ENCODE data around the gene MIPEP. TPM values are rescaled to one million over a fixed set of nuclear protein-coding genes. Genes with fewer than 3 reads are reported as not detected.

MIPEP gene
- total RNA-seq, 1 donor from 2014 or later, result 13.0 TPM

DNA sequence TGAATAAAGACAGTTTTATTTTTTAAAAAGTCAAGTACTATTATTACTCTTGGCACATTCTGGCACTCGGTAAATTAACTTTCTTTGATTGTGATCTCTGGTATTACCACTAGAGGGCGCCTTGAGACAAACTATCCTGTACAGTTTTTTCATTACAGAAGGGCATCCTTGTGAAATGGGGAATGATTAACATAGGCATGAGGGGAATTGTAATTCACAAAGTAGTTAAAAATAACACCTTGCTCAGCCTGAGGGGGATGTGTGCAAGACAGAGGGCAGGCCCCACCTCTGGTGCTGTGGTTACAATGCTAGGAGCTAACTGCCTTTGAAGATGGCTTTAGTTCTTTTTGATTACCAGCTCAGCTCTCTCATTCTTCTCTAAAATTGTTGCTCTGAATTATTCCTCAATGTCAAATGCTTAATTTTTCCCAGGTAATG is 32.3 kb upstream of the MIPEP start:
- H3K79me2 ChIP-seq (ENCODE audit: insufficient read depth, low read length), result no peaks in the 10 kb centered on the region
- no peak overlapping the region for H3K27ac Mint-ChIP-seq (ENCODE audit: unreplicated experiment)
- H3K4me3 Mint-ChIP-seq (ENCODE audit: unreplicated experiment), result no peak overlapping the region
- no peaks in the 10 kb centered on the region for H3K27me3 Mint-ChIP-seq (ENCODE audit: low read depth, unreplicated experiment)
- no peak overlapping the region for H3K9ac ChIP-seq (ENCODE audit: low read length)
- no peak overlapping the region for H3K27ac ChIP-seq (ENCODE audit: low read depth, low read length)
- H3K4me1 ChIP-seq (ENCODE audit: insufficient read depth, low read length), result peaks cover 4% of the 10 kb centered on the region
- H2AFZ ChIP-seq (ENCODE audit: low read depth, low read length), result no peak overlapping the region
- no peaks in the 10 kb centered on the region for H3K9me3 ChIP-seq (ENCODE audit: insufficient read depth, low read depth, low read length)
- peak; percentile 61 for DNase-seq (ENCODE audit: low read depth)
- peaks cover 4% of the 10 kb centered on the region for H3K9me3 Mint-ChIP-seq (ENCODE audit: unreplicated experiment)
- no peaks in the 10 kb centered on the region for H3K36me3 Mint-ChIP-seq (ENCODE audit: low read depth, unreplicated experiment)
- H3K4me3 ChIP-seq (ENCODE audit: insufficient read depth, low read depth, low read length), result no peak overlapping the region
- peak; percentile 20 for FAIRE-seq
- H3K4me1 Mint-ChIP-seq (ENCODE audit: low read depth, unreplicated experiment), result peaks cover 5% of the 10 kb centered on the region
- no peak overlapping the region for H3K4me2 ChIP-seq (ENCODE audit: low read length)
- no peaks in the 10 kb centered on the region for H3K36me3 ChIP-seq (ENCODE audit: insufficient read depth, low read length)
- TF ChIP-seq, protein P1, sequence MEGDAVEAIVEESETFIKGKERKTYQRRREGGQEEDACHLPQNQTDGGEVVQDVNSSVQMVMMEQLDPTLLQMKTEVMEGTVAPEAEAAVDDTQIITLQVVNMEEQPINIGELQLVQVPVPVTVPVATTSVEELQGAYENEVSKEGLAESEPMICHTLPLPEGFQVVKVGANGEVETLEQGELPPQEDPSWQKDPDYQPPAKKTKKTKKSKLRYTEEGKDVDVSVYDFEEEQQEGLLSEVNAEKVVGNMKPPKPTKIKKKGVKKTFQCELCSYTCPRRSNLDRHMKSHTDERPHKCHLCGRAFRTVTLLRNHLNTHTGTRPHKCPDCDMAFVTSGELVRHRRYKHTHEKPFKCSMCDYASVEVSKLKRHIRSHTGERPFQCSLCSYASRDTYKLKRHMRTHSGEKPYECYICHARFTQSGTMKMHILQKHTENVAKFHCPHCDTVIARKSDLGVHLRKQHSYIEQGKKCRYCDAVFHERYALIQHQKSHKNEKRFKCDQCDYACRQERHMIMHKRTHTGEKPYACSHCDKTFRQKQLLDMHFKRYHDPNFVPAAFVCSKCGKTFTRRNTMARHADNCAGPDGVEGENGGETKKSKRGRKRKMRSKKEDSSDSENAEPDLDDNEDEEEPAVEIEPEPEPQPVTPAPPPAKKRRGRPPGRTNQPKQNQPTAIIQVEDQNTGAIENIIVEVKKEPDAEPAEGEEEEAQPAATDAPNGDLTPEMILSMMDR (IDR thresholded peaks at IDR 0.05; ENCODE audit: insufficient read depth, low read depth, low read length), result peak; percentile 76
- no peak for TF ChIP-seq EZH2 (IDR thresholded peaks at IDR 0.05; ENCODE audit: insufficient read depth, low read length)
- H4K20me1 ChIP-seq (ENCODE audit: insufficient read depth, low read length), result no peaks in the 10 kb centered on the region
- H3K27me3 ChIP-seq (ENCODE audit: insufficient read depth, low read length), result no peaks in the 10 kb centered on the region

DNA sequence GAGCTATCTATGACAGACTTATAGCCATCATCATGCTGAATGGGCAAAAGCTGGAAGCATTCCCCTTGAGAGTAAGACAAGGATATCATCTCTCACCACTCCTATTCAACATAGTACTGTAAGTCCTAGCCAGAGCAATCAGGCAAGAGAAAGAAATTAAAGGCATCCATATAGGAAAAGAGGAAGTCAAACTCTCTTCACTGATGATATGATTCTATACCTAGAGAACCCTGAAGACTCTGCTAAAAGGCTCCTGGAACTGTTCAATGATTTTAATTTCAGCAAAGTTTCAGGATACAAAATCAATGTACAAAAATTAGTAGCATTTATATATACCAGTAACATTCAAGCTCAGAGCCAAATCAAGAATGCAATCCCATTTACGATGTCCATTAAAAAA is 29.8 kb upstream of the MIPEP start:
- H3K4me1 Mint-ChIP-seq (ENCODE audit: low read depth, unreplicated experiment), result peaks cover 5% of the 10 kb centered on the region
- TF ChIP-seq, protein P1 (IDR thresholded peaks at IDR 0.05; ENCODE audit: insufficient read depth, low read depth, low read length), result no peak
- TF ChIP-seq EZH2 (IDR thresholded peaks at IDR 0.05; ENCODE audit: insufficient read depth, low read length), result no peak
- no peak for FAIRE-seq

DNA sequence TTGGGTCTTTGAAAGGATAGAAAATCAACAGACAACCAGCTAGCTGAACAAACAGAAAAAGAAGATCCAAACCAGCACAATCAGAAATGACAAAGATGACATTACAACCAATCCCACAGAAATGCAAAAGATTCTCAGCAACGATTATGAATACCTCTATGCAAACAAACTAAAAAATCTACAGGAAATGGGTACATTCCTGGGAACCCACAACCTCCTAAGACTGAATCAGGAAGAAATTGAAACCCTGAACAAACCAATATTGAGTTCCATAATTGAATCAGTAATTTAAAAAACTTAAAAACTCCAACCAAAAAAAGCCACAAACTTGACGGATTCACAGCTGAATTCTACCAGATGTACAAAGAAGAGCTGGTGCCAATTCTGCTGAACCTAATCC is 29.0 kb upstream of the MIPEP start:
- TF ChIP-seq, protein P1 (IDR thresholded peaks at IDR 0.05; ENCODE audit: insufficient read depth, low read depth, low read length), result no peak
- no peak for TF ChIP-seq EZH2 (IDR thresholded peaks at IDR 0.05; ENCODE audit: insufficient read depth, low read length)
- no peaks in the 10 kb centered on the region for H4K20me1 ChIP-seq (ENCODE audit: insufficient read depth, low read length)
- FAIRE-seq, result peak; percentile 96
- DNase-seq (ENCODE audit: low read depth), result peak; percentile 44
- no peaks in the 10 kb centered on the region for H3K27me3 Mint-ChIP-seq (ENCODE audit: low read depth, unreplicated experiment)
- no peak overlapping the region for H2AFZ ChIP-seq (ENCODE audit: low read depth, low read length)
- H3K9me3 Mint-ChIP-seq (ENCODE audit: unreplicated experiment), result peaks cover 4% of the 10 kb centered on the region
- no peak overlapping the region for H3K4me3 Mint-ChIP-seq (ENCODE audit: unreplicated experiment)
- H3K4me3 ChIP-seq (ENCODE audit: insufficient read depth, low read depth, low read length), result no peak overlapping the region
- no peaks in the 10 kb centered on the region for H3K36me3 Mint-ChIP-seq (ENCODE audit: low read depth, unreplicated experiment)
- peaks cover 5% of the 10 kb centered on the region for H3K4me1 Mint-ChIP-seq (ENCODE audit: low read depth, unreplicated experiment)
- H3K36me3 ChIP-seq (ENCODE audit: insufficient read depth, low read length), result no peaks in the 10 kb centered on the region
- H3K79me2 ChIP-seq (ENCODE audit: insufficient read depth, low read length), result no peaks in the 10 kb centered on the region
- H3K27ac ChIP-seq (ENCODE audit: low read depth, low read length), result no peak overlapping the region
- no peaks in the 10 kb centered on the region for H3K27me3 ChIP-seq (ENCODE audit: insufficient read depth, low read length)
- H3K27ac Mint-ChIP-seq (ENCODE audit: unreplicated experiment), result peak overlapping the region; percentile 56
- H3K4me1 ChIP-seq (ENCODE audit: insufficient read depth, low read length), result peaks cover 4% of the 10 kb centered on the region
- no peak overlapping the region for H3K9ac ChIP-seq (ENCODE audit: low read length)
- H3K4me2 ChIP-seq (ENCODE audit: low read length), result peak overlapping the region; percentile 62
- no peaks in the 10 kb centered on the region for H3K9me3 ChIP-seq (ENCODE audit: insufficient read depth, low read depth, low read length)

More for the DNA sequence above, 29.8 kb upstream of the MIPEP start:
- H4K20me1 ChIP-seq (ENCODE audit: insufficient read depth, low read length), result no peaks in the 10 kb centered on the region
- H3K27me3 ChIP-seq (ENCODE audit: insufficient read depth, low read length), result no peaks in the 10 kb centered on the region
- H3K4me2 ChIP-seq (ENCODE audit: low read length), result no peak overlapping the region
- H3K27ac ChIP-seq (ENCODE audit: low read depth, low read length), result no peak overlapping the region
- Mint-ChIP-seq H3K4me3 (ENCODE audit: unreplicated experiment) (no peak overlapping the region), H3K9me3 (ENCODE audit: unreplicated experiment) (peaks cover 4% of the 10 kb centered on the region), H3K36me3 (ENCODE audit: low read depth, unreplicated experiment) (no peaks in the 10 kb centered on the region), H3K27me3 (ENCODE audit: low read depth, unreplicated experiment) (no peaks in the 10 kb centered on the region), H3K27ac (ENCODE audit: unreplicated experiment) (no peak overlapping the region)
- H3K9ac ChIP-seq (ENCODE audit: low read length), result no peak overlapping the region
- no peak for DNase-seq (ENCODE audit: low read depth)
- peaks cover 4% of the 10 kb centered on the region for H3K4me1 ChIP-seq (ENCODE audit: insufficient read depth, low read length)
- H3K4me3 ChIP-seq (ENCODE audit: insufficient read depth, low read depth, low read length), result no peak overlapping the region
- H3K79me2 ChIP-seq (ENCODE audit: insufficient read depth, low read length), result no peaks in the 10 kb centered on the region
- no peak overlapping the region for H2AFZ ChIP-seq (ENCODE audit: low read depth, low read length)
- H3K9me3 ChIP-seq (ENCODE audit: insufficient read depth, low read depth, low read length), result no peaks in the 10 kb centered on the region
- H3K36me3 ChIP-seq (ENCODE audit: insufficient read depth, low read length), result no peaks in the 10 kb centered on the region
